Spleen (tissue), 13 donors: ENCODE results near the gene PMF1. TPM values are rescaled to one million over a fixed set of nuclear protein-coding genes. Genes with fewer than 3 reads are reported as not detected.

Source experiments
- DNase-seq: peaks from one replicate; pipeline ENCODE4 v3.0.0-alpha.2; 2020
- H3K27ac ChIP-seq, 8 donors: fragments of 200-600 bp; sonication (generic) in 7 of 8; 1 replicate in 4 of 8; 2 replicates in 4 of 8; pipeline versions ENCODE4 v1.5.0 to v1.8.0; 2016 to 2021; ENCODE audit warnings: inconsistent platforms in 4 of 8, mild to moderate bottlenecking in 4 of 8, moderate library complexity in 1 of 8
- H3K27me3 ChIP-seq, 7 donors: fragments of 200-600 bp; sonication (generic) in 6 of 7; replicated peaks in 1 of 7; 1 replicate in 4 of 7; 2 replicates in 3 of 7; pipeline versions ENCODE4 v1.5.0 to v1.8.0; 2016 to 2021; ENCODE audit warnings: inconsistent platforms in 3 of 7, mild to moderate bottlenecking in 1 of 7
- H3K36me3 ChIP-seq, 6 donors: fragments of 200-600 bp; sonication (generic) in 5 of 6; 1 replicate in 4 of 6; 2 replicates in 2 of 6; pipeline versions ENCODE4 v1.5.0 to v1.8.0; 2016 to 2021; ENCODE audit warnings: inconsistent platforms in 2 of 6
- H3K4me1 ChIP-seq, 6 donors: fragments of 200-600 bp; sonication (generic) in 5 of 6; 1 replicate in 3 of 6; 2 replicates in 3 of 6; pipeline versions ENCODE4 v1.5.0 to v1.8.0; 2016 to 2021; ENCODE audit warnings: inconsistent platforms in 3 of 6
- H3K4me3 ChIP-seq, 8 donors: fragments of 200-600 bp; sonication (generic) in 7 of 8; 1 replicate in 4 of 8; 2 replicates in 4 of 8; pipeline versions ENCODE4 v1.5.0 to v1.8.0; 2016 to 2021; ENCODE audit warnings: inconsistent platforms in 4 of 8, mild to moderate bottlenecking in 4 of 8, moderate library complexity in 2 of 8
- H3K9me3 ChIP-seq, 8 donors: fragments of 200-600 bp; sonication (generic) in 7 of 8; 1 replicate in 4 of 8; 2 replicates in 4 of 8; pipeline versions ENCODE4 v1.5.0 to v1.8.0; 2016 to 2021; ENCODE audit warnings: inconsistent platforms in 4 of 8
- POLR2A ChIP-seq, 3 donors: fragments of 450-650 bp; IDR thresholded peaks; one replicate each; pipeline ENCODE4 v1.5.1; 2017; ENCODE audit warnings: antibody characterized with exemption in 3 of 3, mild to moderate bottlenecking in 1 of 3
- POLR2AphosphoS5 ChIP-seq, 3 donors: sonication (generic); formaldehyde crosslinking; IDR thresholded peaks; one replicate each; pipeline ENCODE4 v1.5.1; 2017; ENCODE audit warnings: antibody characterized with exemption in 3 of 3
- WGBS, 5 donors: extraction: QIAGEN DNeasy Blood & Tissue Kit in 3 of 5; methylation state at CpG; one replicate each; pipeline versions ENCODE4 v1.1.5 to v1.1.7; 2013 to 2018; 5-methylcytosine and 5-hydroxymethylcytosine counted together
- intact Hi-C: fragments of 100-400 bp; cut with DNase I; formaldehyde crosslinking; loops from one replicate; pipeline ENCODE4 v1.15.0; 2023; ENCODE audit warnings: low total_unique reads
- long read RNA-seq, 2 donors: transcript quantifications; one replicate each; lab custom pipeline, GENCODE V29; 2026
- polyA plus RNA-seq, 3 donors: library from polyadenylated mRNA; stranded (reverse); fragments of 200-250 nt; gene quantifications; one replicate each; pipeline ENCODE4 v1.2.1, GENCODE V29; 2013
- total RNA-seq, 7 donors: library from RNA; depleted of rRNA in 3 of 7; stranded (reverse); fragments of >200 nt in 3 of 7; fragmentation: NEBNext Ultra II Directional in 4 of 7; extraction: Animal tissue kit (Norgen Biotek cat#: 25700) in 4 of 7; gene quantifications; one replicate each; pipeline versions ENCODE4 v1.1.0 to v1.2.1, GENCODE V29; 2016 to 2021
- TF ChIP-seq, protein P1 (sequence below), 11 experiments: fragments of 200-600 bp in 7 of 11; fragments of 450-650 bp in 4 of 11; sonication (generic) in 4 of 11; IDR thresholded peaks in 8 of 11; conservative IDR thresholded peaks in 3 of 11; 1 replicate in 7 of 11; 2 replicates in 4 of 11; pipeline versions ENCODE4 v1.4.0 to v1.8.0; 2016 to 2021; ENCODE audit warnings: antibody characterized with exemption in 11 of 11, inconsistent platforms in 4 of 11, mild to moderate bottlenecking in 1 of 11
- donor health status: healthy with polysubstance abuse.
- donor health status: DM: no; HTN: no; CAD: no; lungs with moderate emphysema.
- donor health status: DM: no; HTN: no; CAD: no.
- donor health status: Bipolar disorder and iron deficiency.
- donor health status: healthy.
- donor health status: DM: no; HTN: no; CAD: no.
- donor health status: DM: yes; HTN: yes; CAD: no.

PMF1 gene, protein sequence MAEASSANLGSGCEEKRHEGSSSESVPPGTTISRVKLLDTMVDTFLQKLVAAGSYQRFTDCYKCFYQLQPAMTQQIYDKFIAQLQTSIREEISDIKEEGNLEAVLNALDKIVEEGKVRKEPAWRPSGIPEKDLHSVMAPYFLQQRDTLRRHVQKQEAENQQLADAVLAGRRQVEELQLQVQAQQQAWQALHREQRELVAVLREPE
- total RNA-seq (10 to 100 TPM; 43.8 to 74.0 (median 59.5) TPM), polyA plus RNA-seq (10 to 100 TPM; 66.3 to 97.6 (median 79.3) TPM)
- long read RNA-seq, donor 1, transcript PMF1-202 (5 exons, 1,068 nt) = major isoform, 22 of 28 reads
- long read RNA-seq, donor 1, partial matches to known transcripts = 5 of 28 reads
- long read RNA-seq, donor 1, other reads (novel, unspliced or antisense) = 0 of 28 reads
- long read RNA-seq, donor 2, transcript PMF1-202 (5 exons, 1,068 nt) = major isoform, 18 of 37 reads
- long read RNA-seq, donor 2, partial matches to known transcripts = 18 of 37 reads
- long read RNA-seq, donor 2, other reads (novel, unspliced or antisense) = 0 of 37 reads

DNA sequence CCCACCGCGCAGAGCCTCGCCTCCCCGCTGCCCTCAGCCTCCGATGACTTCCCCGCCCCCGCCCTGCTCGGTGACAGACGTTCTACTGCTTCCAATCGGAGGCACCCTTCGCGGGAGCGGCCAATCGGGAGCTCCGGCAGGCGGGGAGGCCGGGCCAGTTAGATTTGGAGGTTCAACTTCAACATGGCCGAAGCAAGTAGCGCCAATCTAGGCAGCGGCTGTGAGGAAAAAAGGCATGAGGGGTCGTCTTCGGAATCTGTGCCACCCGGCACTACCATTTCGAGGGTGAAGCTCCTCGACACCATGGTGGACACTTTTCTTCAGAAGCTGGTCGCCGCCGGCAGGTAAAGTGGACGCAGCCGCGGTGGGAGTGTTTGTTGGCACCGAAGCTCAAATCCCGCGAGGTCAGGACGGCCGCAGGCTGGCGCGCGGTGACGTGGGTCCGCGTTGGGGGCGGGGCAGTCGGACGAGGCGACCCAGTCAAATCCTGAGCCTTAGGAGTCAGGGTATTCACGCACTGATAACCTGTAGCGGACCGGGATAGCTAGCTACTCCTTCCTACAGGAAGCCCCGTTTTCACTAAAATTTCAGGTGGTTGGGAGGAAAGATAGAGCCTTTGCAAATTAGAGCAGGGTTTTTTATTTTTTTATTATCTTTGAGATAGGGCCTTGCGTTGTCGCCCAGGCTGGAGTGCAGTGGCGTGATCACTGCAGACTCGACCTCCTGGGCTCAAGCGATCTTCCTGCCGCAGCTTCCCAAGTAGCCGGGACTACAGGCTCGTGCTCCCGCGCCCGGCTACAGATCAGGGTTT is at the start of gene PMF1:
Gene PMF1, plus strand, starts transcription at position 175 of the 811 bp plus-strand sequence. Its CDS starts 9 bp downstream, at position 184.
- Histone ChIP-seq H3K27ac (peak within 1 kb of the TSS; percentile 93 to 99 (median 98)), H3K9me3 (no peaks in the 10 kb centered on the region), H3K4me1 (peaks cover 24 to 59% (median 39%) of the 10 kb centered on the region in 6 donors), H3K27me3 (no peaks in the 10 kb centered on the region), H3K36me3 (peaks cover 0 to 68% (median 18%) of the 10 kb centered on the region in 6 donors), H3K4me3 (peak within 1 kb of the TSS; percentile 38 to 82 (median 57))
- DNase-seq = peak; percentile 98
- WGBS, 5 donors = 0% methylated on average over 34 to 61 of the region's 61 CpGs
- TF ChIP-seq POLR2A (IDR thresholded peaks at IDR 0.05) (no peak), POLR2AphosphoS5 (IDR thresholded peaks at IDR 0.05) (peak; percentile 91 to 95 (median 95))
- TF ChIP-seq, protein P1, sequence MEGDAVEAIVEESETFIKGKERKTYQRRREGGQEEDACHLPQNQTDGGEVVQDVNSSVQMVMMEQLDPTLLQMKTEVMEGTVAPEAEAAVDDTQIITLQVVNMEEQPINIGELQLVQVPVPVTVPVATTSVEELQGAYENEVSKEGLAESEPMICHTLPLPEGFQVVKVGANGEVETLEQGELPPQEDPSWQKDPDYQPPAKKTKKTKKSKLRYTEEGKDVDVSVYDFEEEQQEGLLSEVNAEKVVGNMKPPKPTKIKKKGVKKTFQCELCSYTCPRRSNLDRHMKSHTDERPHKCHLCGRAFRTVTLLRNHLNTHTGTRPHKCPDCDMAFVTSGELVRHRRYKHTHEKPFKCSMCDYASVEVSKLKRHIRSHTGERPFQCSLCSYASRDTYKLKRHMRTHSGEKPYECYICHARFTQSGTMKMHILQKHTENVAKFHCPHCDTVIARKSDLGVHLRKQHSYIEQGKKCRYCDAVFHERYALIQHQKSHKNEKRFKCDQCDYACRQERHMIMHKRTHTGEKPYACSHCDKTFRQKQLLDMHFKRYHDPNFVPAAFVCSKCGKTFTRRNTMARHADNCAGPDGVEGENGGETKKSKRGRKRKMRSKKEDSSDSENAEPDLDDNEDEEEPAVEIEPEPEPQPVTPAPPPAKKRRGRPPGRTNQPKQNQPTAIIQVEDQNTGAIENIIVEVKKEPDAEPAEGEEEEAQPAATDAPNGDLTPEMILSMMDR (IDR thresholded peaks at IDR 0.05 in 8 of 11, conservative IDR thresholded peaks at IDR 0.05 in 3 of 11) = peak in 4 of 11 experiments; percentile 16 to 41 (median 31)
- intact Hi-C loops = no loop called here

DNA sequence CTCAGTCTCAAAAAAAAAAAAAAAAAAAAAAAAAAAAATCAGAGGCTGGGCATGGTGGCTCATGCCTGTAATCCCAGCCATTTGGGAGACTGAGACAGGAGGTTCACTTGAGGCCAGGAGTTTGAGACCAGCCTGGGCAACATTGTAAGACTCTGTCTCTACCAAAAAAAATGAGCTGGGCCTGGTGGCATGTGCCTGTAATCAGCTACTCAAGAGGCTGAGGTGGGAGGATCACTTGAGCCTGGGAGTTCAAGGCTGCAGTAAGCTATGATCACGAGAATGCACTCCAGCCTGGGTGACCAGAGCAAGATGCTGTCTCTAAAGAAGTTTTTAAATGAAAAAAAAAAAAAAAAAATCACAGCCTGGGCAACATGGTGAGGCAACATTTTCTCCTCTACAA is 49.1 kb upstream of the PMF1 start:
- Histone ChIP-seq H3K27ac (no peak overlapping the region), H3K27me3 (peaks cover 0 to 7% (median 0%) of the 10 kb centered on the region in 7 donors), H3K4me3 (no peak overlapping the region), H3K9me3 (no peaks in the 10 kb centered on the region), H3K4me1 (peaks cover 9 to 55% (median 28%) of the 10 kb centered on the region in 6 donors), H3K36me3 (peaks cover 0 to 97% (median 0%) of the 10 kb centered on the region in 6 donors)
- 69 to 93% (median 78%) methylated on average over 1 of the region's 1 CpG for WGBS, 5 donors
- no peak for DNase-seq
- intact Hi-C loops = no loop called here
- TF ChIP-seq POLR2AphosphoS5 (IDR thresholded peaks at IDR 0.05) = no peak

DNA sequence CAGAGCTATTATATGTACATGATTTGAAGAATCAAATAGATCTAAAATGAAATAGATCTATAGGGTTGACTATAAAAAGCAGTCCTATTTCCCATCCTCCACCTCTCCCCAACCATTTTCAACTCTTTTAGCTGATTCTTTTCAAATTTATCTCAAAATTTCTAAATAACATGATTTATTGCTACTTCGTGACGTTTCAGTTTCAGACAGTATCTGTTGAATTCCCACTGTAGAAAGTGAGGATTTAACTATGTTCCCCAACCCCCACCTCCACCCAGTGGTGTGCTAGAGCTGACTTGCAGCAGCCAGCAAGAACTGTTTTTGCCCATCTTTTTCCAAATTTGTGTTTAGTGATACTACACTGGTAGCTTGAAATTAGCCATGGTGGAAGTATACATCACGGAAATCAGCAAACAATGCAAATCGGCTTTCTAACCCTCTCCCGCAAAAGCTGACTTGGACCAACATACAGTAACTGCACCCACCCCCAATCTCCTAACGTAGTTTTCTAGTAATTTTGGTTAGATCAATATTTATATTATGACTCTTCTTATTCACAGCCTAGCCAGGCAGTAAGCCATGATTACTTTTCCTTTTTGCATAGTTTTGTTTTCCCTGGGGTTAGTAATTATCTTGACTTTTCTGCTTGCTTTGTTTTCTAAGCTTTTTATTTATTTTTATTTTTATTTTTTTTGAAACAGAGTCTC is 48.5 kb upstream of the PMF1 start:
- Histone ChIP-seq H3K27me3 (peaks cover 0 to 5% (median 0%) of the 10 kb centered on the region in 7 donors), H3K9me3 (no peaks in the 10 kb centered on the region), H3K4me1 (peaks cover 9 to 49% (median 27%) of the 10 kb centered on the region in 6 donors), H3K4me3 (no peak overlapping the region), H3K36me3 (peaks cover 0 to 96% (median 0%) of the 10 kb centered on the region in 6 donors), H3K27ac (peak overlapping the region in 1 of 8 donors; percentile 28)
- TF ChIP-seq, protein P1 (IDR thresholded peaks at IDR 0.05 in 8 of 11, conservative IDR thresholded peaks at IDR 0.05 in 3 of 11) = no peak
- TF ChIP-seq POLR2A (IDR thresholded peaks at IDR 0.05) (no peak), POLR2AphosphoS5 (IDR thresholded peaks at IDR 0.05) (no peak)
- DNase-seq = no peak
- intact Hi-C loops = no loop called here
- WGBS, 5 donors = 89 to 96% (median 92%) methylated on average over 6 of the region's 6 CpGs

DNA sequence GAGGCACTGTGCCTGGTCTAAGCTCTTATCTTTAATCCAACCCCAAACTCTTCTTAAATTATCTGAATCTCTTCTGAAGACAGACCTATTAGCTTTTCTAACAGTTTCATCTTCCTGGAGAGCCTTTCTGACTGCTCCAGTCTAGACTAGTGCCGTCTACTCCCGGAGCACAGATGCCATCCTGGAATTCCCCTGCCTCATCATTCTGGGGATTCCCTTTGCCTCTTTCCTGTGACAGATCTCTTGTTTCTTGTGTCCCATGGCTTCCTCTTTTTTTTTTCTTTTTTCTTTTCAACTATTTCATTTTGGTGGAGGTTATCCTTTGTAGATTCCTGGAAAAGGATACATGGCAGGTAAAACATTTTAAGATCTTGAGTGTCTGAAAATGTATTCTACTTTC is 47.7 kb upstream of the PMF1 start:
- no peak for DNase-seq
- intact Hi-C loops = no loop called here
- peak overlapping the region in 1 of 8 donors; percentile 28 for H3K27ac ChIP-seq
- H3K4me3 ChIP-seq = no peak overlapping the region
- peaks cover 0 to 97% (median 0%) of the 10 kb centered on the region in 6 donors for H3K36me3 ChIP-seq
- no peaks in the 10 kb centered on the region for H3K9me3 ChIP-seq
- WGBS, 5 donors = 25 to 59% (median 51%) methylated on average over 2 of the region's 2 CpGs
- peaks cover 6 to 41% (median 24%) of the 10 kb centered on the region in 6 donors for H3K4me1 ChIP-seq
- no peaks in the 10 kb centered on the region for H3K27me3 ChIP-seq
- TF ChIP-seq, protein P1 (IDR thresholded peaks at IDR 0.05 in 8 of 11, conservative IDR thresholded peaks at IDR 0.05 in 3 of 11) = no peak
- TF ChIP-seq POLR2AphosphoS5 (IDR thresholded peaks at IDR 0.05) = no peak
- no peak for TF ChIP-seq POLR2A (IDR thresholded peaks at IDR 0.05)
